Measurements from ENCODE around the gene RIGI. TPM values are rescaled to one million over a fixed set of nuclear protein-coding genes. Genes with fewer than 3 reads are reported as not detected.

RIGI gene
- total and polyA plus RNA-seq, 10 of the 15 experiments (the other 5 are each of a cell fraction or from before 2014, with no cell fraction given) = 5.3 to 15.2 (median 9.1) TPM

DNA sequence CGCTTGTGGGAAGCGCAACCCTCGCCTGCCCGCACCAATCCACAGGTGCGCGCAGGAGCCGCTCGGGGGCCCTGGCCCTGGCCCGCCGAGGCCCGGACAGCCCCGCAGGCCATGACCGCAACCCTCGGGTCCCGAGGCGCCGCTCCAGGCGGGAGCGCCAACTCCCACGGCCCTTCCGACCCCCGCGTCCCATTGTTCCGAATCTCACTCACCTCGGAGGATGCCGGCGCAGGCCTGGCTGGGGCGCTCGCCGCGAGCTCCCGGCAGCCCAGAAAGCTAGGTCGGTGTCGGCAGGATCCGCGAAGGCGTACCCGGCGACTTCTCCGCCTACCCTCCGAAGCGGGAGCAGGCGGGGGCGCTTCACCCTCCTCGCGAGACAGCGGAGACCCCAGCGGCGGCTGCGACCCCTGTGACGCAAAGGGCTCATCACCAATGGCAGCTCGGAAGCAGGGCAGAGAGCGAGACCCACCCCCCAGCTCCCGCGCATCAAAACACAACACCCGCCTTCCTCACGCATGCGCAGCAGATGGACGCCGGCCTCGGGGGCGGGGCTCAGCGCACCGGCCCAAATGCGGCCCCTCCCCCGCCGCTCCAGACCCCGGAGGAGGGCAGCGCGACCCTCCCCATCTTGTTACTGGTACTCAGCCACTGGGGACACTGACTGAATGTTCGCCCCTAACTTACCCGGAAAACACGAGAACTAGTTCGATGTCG is 24.7 kb upstream of the RIGI start (continued):
- TF ChIP-seq, protein P1, sequence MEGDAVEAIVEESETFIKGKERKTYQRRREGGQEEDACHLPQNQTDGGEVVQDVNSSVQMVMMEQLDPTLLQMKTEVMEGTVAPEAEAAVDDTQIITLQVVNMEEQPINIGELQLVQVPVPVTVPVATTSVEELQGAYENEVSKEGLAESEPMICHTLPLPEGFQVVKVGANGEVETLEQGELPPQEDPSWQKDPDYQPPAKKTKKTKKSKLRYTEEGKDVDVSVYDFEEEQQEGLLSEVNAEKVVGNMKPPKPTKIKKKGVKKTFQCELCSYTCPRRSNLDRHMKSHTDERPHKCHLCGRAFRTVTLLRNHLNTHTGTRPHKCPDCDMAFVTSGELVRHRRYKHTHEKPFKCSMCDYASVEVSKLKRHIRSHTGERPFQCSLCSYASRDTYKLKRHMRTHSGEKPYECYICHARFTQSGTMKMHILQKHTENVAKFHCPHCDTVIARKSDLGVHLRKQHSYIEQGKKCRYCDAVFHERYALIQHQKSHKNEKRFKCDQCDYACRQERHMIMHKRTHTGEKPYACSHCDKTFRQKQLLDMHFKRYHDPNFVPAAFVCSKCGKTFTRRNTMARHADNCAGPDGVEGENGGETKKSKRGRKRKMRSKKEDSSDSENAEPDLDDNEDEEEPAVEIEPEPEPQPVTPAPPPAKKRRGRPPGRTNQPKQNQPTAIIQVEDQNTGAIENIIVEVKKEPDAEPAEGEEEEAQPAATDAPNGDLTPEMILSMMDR (IDR thresholded peaks at IDR 0.05 in 2 of 3, conservative IDR thresholded peaks at IDR 0.05 in 1 of 3; ENCODE audit: control insufficient read depth in 2 of 3, extremely low read depth in 1 of 3, insufficient read depth in 1 of 3, low read depth in 3 of 3, low read length in 3 of 3) = 0 out of 6 replicates have a peak, but pooled peaks of 2 of the 3 experiments have one; percentile 16
- TF ChIP-seq GATAD2B (conservative IDR thresholded peaks at IDR 0.05; ENCODE audit: low read depth) = peak; percentile 71; the same call in 1 of the 2 replicates
- TF ChIP-seq CREM (IDR thresholded peaks at IDR 0.05; ENCODE audit: low read depth) = peak; percentile 69
- TF ChIP-seq, protein P2, sequence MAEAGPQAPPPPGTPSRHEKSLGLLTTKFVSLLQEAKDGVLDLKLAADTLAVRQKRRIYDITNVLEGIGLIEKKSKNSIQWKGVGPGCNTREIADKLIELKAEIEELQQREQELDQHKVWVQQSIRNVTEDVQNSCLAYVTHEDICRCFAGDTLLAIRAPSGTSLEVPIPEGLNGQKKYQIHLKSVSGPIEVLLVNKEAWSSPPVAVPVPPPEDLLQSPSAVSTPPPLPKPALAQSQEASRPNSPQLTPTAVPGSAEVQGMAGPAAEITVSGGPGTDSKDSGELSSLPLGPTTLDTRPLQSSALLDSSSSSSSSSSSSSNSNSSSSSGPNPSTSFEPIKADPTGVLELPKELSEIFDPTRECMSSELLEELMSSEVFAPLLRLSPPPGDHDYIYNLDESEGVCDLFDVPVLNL (IDR thresholded peaks at IDR 0.05; ENCODE audit: low read depth, low read length) = 0 out of 2 replicates have a peak, but pooled peaks have one; percentile 33
- peak; percentile 81 for TF ChIP-seq BRCA1 (IDR thresholded peaks at IDR 0.05; ENCODE audit: low read depth, low read length)
- peak; percentile 35; the same call in 1 of the 2 replicates for TF ChIP-seq BACH1 (IDR thresholded peaks at IDR 0.05; ENCODE audit: borderline replicate concordance)
- no peak for TF ChIP-seq SUPT20H (IDR thresholded peaks at IDR 0.05; ENCODE audit: borderline replicate concordance, control insufficient read depth, low read depth, low read length)
- no peak for TF ChIP-seq HCFC1 (IDR thresholded peaks at IDR 0.05; ENCODE audit: low read length)

Measured in GM12878 (cell line).